GM12872 (cell line): Measurements from ENCODE around the gene ALOX5AP.

Experiments
- TF ChIP-seq, protein P1 (sequence below): IDR thresholded peaks from 3 replicates; pipeline ENCODE4 v1.5.1; 2011; ENCODE audit warnings: low read depth, mild to moderate bottlenecking, low read length, moderate library complexity; ENCODE audit not compliant: insufficient read depth

ALOX5AP gene

DNA sequence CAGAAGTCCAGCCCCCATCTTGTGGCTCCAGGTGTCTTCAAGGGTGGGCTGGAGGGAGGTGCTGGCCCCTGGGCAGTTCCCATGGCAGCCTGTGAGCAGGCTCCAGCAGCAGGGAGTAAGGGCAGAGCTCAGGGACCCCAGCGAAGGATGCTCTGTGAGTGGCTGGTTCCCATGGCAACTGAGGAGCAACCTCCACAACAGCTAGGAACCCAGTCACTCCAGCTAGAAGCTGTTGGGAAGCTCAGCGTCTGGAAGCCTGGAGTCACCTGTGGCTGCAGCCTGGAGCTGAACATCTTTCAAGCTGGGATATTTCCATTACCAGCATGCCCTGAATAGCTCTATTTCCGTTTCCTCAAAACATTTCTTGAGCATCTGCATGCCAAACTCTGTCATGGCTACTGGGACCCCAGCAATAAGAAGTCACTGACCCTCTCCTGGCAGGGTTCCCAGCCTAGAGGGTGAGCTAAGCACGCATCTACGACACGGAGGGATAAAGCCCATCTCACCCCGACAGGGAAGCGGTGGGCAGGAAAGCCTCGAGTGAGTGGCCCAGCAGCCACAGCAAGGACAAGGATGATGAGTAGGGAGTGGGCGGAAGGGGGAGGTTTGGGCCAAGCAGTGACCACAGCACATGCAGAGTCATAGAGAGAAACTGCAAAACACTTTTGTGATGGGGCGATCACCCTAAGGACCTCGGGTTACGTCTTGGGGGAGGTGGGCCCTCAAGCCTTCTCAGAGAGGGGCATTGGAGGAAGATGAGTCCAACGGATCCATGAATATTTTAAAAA, 52.6 kb downstream of the ALOX5AP start:
- TF ChIP-seq, protein P1, sequence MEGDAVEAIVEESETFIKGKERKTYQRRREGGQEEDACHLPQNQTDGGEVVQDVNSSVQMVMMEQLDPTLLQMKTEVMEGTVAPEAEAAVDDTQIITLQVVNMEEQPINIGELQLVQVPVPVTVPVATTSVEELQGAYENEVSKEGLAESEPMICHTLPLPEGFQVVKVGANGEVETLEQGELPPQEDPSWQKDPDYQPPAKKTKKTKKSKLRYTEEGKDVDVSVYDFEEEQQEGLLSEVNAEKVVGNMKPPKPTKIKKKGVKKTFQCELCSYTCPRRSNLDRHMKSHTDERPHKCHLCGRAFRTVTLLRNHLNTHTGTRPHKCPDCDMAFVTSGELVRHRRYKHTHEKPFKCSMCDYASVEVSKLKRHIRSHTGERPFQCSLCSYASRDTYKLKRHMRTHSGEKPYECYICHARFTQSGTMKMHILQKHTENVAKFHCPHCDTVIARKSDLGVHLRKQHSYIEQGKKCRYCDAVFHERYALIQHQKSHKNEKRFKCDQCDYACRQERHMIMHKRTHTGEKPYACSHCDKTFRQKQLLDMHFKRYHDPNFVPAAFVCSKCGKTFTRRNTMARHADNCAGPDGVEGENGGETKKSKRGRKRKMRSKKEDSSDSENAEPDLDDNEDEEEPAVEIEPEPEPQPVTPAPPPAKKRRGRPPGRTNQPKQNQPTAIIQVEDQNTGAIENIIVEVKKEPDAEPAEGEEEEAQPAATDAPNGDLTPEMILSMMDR, result no peak

DNA sequence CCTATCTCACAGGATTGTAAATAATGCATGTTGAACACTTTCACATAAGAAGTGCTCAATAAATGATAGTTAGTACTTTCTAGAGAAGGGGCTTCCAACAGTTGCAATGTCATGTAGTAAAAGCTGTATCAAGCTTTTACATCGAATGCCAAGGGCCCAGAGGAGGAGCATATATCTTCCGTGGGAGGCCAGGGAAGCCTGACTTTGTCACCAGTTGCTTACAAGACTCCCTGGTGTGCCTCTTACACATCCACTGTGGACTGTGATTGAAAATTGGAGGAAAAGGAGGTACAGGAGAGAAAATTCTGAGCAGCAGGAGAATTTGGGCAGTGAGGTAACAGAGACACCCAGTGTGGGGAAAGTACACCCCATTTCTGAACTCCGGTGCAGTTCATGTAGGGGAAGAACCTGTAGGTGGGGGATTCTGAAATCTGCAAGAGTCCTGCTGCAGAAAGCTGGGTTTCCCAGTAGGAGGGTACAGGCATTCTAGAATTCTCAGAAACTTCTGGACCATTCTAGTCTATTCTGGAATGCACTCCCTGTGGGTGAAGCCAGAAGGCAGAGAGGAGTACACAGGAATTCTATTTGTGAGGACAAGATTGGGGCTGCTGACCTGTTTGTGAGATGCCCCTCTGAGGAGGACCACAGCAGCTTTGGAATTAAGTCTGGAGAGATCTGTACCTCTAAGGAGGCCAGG, 54.0 kb downstream of the ALOX5AP start:
- TF ChIP-seq, protein P1, result no peak

DNA sequence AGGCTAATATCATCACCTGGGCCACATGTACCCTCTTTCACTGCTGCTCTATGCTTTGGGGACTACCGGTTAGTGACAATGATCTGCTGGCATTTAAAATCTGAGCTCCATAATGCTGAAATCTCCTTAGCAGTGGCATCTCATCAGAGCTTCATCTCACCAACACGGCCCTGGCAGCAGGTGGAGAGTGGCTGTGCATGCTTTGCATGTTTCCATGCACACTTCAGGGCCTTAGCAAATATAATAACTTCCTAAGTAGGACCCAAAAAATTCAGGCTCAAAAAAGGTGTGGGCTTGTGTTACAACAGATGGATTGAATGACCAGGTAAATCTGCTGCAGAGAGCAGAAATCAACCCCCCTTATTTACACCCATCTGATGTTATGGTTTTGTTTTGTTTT, 55.2 kb downstream of the ALOX5AP start:
- TF ChIP-seq, protein P1, result no peak

DNA sequence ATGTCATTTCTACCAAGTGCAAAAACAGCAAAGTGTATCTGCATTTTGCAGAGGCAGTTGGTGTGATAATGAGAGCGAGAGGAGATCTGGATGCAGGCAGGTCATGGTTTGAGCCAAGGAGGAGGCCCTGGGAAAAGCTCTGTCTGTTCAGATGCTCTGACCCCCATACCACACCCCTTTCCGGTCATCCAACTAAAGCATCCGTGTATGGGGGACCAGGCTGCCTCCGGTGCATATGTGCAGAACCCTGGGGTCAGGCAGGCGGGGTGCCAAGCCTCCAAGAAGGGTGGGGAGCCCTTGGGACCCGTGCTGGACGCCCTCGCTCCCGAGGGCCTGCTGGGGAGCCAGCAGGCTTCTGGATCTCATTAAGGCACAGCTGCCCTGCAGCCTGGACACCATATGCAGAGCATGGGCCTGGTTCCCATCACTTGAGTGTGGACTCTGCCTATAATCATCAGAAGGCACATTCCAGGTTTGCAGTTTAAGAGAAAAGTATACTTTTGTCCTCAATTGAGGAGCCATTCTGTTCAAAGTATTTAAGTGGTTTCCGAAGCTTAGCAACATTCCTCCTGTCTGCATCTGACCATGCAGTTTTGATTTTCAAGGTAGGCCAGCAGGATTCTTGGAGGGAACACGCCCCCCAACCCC, 56.1 kb downstream of the ALOX5AP start:
- TF ChIP-seq, protein P1, result no peak

DNA sequence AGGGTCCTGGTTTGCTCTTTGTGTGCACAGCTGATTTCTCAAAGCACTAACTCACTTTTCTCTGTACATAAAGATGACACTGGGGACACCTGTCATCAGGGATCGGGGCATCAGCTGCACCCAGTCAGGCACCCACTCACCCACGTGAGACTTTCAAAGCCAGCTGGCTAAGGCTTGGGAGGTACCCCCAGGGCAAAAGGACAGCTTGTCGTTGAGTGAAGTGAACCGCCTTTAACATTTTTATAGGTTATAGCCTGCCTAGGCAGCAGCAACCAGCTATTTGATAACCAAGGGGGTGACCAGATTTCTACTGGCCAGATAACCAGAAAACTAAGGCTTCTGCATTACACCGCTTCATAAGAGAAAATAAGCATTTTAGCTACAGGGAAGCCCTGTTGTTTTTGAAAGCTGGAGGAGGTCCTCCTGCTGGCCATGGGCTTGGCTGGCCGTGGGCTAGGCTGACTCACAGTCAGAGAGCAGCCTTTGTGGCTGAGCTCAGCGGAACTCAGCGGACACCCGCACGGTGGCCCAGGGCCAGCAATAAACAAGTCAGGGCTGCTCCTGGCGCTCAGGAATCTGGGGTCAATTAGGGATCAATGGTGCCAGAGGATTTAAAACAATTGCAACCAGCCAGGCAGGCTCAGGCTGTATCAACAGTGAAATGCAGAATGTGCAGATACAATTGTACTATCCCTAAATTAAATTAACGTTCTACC, 57.1 kb downstream of the ALOX5AP start:
- TF ChIP-seq, protein P1, result no peak

DNA sequence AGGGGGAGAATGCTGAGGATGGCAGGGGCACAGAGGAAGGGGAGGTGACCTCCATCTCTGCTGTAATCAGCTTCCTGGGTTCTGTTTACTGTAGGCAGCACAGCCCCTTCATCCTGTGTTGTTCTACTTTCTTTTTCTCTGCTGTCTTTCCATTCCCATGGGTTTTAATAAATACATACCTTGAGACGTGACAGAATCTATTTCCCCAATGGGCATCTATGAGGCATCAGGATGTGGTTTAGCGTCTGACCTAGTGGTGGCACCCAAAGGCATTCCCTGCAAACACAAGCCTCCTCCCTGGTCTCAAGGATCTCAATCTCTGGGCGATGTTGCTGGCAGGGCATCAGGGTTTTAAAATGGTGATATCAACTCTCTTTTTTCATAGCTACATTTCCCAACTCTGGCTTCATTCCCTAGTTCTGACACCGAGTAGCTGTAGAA, 60.8 kb downstream of the ALOX5AP start:
- TF ChIP-seq, protein P1, result 0 out of 3 replicates have a peak, but pooled peaks have one; percentile 13
